GM12801 (cell line): Measurements from ENCODE around the gene ELMOD3.

ENCODE experiments used
- TF ChIP-seq, protein P1 (sequence below): IDR thresholded peaks from one replicate; pipeline ENCODE4 v1.5.1; 2011; ENCODE audit warnings: control low read depth; ENCODE audit not compliant: insufficient read length; ENCODE audit errors: extremely low read depth

The ELMOD3 gene

DNA sequence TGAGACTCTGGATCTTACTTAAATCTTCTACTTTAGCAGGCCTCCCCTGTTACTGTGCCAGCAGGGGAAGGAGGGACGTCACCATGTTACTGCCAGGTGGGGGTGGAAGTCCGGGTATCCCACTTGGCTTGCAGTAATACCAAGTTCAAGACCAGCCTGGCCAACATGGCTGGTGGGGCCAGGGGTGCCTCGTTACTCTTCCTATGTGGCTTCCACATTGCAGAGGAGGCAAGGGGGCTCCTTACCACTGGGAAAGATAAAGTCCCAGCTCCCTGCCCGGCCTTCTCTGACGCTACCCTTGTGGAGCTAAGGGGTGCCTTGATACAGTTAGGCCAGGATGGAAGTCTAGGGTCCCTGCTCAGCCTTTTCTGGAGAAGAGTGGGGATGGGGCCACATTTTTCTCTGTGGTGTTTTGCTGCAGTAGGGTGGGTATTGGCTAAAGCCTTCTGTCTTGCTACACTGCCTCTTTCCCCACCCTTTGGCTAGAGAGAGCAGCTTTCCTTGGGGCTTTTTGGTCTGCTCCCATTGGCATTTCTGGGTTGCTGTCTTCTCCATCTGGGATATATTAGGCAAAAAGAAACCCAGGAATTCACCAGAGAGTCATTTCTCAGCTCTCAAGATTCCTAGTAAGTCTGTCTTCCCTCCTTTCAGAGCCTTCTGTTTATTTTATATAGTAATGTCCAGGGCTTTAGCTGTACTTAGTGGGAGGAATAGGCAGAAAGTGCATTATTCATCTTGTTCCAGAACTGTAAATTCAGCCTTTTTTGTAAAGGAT, 21.9 kb downstream of the ELMOD3 start:
- TF ChIP-seq, protein P1, sequence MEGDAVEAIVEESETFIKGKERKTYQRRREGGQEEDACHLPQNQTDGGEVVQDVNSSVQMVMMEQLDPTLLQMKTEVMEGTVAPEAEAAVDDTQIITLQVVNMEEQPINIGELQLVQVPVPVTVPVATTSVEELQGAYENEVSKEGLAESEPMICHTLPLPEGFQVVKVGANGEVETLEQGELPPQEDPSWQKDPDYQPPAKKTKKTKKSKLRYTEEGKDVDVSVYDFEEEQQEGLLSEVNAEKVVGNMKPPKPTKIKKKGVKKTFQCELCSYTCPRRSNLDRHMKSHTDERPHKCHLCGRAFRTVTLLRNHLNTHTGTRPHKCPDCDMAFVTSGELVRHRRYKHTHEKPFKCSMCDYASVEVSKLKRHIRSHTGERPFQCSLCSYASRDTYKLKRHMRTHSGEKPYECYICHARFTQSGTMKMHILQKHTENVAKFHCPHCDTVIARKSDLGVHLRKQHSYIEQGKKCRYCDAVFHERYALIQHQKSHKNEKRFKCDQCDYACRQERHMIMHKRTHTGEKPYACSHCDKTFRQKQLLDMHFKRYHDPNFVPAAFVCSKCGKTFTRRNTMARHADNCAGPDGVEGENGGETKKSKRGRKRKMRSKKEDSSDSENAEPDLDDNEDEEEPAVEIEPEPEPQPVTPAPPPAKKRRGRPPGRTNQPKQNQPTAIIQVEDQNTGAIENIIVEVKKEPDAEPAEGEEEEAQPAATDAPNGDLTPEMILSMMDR, result no peak

DNA sequence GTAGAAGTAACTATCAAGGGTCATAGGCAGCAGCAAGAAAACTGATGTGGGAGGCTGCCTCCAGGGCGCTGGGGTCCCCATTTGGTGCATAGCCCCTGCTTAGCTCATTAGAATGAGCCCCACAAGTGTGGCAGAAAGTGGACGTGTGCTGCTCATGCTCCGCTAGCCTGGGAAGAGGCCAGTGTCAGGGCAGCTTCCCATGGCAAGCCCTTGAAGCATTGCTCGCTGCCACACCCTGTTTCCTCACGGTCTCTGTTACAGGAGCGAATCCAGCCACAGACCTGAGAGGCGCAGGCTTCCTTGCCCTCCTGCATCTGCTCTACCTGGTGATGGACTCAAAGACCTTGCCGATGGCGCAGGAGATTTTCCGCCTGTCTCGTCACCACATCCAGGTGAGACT, 22.5 kb downstream of the ELMOD3 start:
- TF ChIP-seq, protein P1, result no peak

DNA sequence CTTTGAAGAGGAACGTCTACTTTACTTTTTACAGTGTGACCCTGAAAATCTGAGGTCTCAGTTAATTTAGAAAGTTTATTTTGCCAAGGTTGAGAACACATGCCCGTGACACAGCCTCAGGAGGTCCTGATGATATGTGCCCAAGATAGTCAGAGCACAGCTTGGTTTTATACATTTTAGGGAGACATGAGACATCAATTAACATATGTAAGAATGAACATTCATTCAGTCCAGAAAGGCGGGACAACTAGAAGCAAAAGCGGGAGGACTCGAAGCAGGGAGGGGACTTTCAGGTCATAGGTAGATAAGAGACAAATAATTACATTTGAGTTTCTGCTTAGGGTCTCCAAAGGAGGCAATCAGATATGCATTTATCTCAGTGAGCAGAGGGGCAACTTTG, 23.7 kb downstream of the ELMOD3 start:
- TF ChIP-seq, protein P1, result no peak

DNA sequence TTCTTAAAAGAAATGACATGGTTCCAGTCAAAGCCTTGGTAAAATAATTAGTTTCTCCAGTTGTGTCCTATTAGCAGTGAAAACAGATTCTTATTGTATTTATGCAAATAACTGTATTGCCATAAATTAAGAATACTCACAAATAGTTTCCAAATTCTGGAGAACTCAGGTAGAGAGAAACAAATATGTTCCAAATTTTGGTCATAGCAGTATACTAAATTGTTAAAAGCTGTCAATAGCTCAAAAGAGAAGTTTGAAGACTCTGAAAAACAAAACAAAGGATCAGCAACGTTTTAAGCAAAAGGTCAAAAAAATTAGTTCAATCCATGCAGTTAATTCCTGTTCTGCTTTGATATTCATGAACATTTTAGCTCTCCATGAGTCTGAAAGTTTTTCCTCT, 25.5 kb downstream of the ELMOD3 start:
- TF ChIP-seq, protein P1, result no peak

DNA sequence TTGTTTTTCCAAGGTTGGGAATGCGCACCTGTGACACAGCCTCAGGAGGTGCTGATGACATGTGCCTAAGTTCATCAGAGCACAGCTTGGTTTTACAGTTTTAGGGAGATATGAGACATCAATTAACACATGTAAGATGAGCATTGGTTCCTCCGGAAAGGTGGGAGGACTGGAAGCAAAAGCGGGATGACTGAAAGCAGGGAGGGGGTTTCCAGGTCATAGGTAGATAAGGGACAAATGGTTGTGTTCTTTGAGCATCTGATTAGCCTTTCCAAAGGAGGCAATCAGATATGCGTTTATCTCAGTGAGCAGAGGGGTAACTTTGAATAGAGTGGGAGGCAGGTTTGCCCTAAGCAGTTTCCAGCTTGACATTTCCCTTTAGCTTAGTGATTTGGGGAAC, 29.3 kb downstream of the ELMOD3 start:
- TF ChIP-seq, protein P1, result no peak

DNA sequence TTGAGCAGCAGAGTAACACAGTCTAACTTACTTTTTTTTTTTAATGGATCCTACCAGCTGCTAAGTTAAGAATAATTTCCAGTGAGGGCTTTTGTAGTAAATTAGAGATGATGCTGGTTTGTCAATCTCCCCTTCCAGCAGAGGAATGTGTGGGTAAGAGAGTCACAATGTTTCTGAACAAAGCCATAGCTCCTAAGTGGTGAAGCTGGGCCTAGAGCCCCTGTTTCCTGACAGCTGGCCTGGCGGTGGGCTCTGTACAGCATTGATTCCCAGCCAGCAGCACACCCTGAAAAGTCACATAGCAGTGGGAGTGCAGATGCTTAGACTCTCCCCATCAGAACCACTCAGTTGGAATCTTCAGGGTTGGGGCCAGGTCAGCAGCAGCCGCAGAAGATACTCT, 31.2 kb downstream of the ELMOD3 start:
- TF ChIP-seq, protein P1, result no peak

DNA sequence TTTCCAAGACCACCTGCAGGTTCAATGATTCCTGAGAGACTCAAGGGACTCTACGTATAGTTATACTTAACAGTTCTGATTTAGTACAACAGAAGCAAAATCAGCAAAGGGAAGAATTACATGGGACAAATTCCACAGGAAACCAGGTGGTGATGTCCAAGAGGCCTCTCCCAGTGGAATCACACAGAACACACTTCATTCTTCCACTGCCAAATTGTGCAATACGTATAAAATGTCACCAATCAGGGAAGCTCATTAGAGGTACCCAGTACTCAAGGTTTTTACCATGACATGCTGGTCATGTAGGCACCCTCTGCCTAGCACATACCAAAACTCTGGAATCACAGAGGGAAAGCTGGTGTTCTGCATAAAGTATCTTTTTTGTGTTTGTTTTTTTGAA, 33.2 kb downstream of the ELMOD3 start:
- TF ChIP-seq, protein P1, result no peak
